PC-3 (cell line): ENCODE results near the gene SGTA.

Experiments used
- EZH2 ChIP-seq: fragments of 300-600 bp; sonication (generic); IDR thresholded peaks from one replicate; pipeline ENCODE4 v1.6.1; 2017; ENCODE audit warnings: antibody characterized with exemption, mild to moderate bottlenecking, low read length; ENCODE audit not compliant: unreplicated experiment
- EZH2phosphoT487 ChIP-seq: fragments of 300-600 bp; sonication (generic); IDR thresholded peaks from 2 replicates; pipeline ENCODE4 v1.6.1; 2018; ENCODE audit warnings: mild to moderate bottlenecking, antibody characterized with exemption, low read length, borderline replicate concordance
- TF ChIP-seq, protein P1 (sequence below): fragments of 300-600 bp; sonication (generic); conservative IDR thresholded peaks from 2 replicates; pipeline ENCODE4 v1.5.1; 2017; ENCODE audit warnings: antibody characterized with exemption, low read depth, mild to moderate bottlenecking, low read length

DNA sequence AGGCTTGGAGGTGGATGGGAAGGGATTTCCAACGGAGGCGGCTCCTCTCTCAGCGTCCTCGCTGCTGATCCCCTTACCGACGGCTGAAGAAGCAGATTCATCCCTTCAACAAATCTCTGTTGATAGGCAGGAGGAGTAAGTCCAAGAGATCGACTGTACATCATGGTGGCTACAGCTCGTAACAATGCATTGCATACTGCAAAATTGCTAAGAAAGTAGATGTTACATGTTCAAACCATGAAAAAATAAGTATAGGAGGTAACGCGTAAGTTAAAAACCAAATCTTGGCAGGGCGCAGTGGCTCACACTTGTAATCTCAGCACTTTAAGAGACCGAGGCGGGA is 42.8 kb downstream of the SGTA start:
- TF ChIP-seq, protein P1, sequence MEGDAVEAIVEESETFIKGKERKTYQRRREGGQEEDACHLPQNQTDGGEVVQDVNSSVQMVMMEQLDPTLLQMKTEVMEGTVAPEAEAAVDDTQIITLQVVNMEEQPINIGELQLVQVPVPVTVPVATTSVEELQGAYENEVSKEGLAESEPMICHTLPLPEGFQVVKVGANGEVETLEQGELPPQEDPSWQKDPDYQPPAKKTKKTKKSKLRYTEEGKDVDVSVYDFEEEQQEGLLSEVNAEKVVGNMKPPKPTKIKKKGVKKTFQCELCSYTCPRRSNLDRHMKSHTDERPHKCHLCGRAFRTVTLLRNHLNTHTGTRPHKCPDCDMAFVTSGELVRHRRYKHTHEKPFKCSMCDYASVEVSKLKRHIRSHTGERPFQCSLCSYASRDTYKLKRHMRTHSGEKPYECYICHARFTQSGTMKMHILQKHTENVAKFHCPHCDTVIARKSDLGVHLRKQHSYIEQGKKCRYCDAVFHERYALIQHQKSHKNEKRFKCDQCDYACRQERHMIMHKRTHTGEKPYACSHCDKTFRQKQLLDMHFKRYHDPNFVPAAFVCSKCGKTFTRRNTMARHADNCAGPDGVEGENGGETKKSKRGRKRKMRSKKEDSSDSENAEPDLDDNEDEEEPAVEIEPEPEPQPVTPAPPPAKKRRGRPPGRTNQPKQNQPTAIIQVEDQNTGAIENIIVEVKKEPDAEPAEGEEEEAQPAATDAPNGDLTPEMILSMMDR: no peak
- TF ChIP-seq EZH2phosphoT487 (no peak), EZH2 (no peak)
